Measurements from ENCODE around the gene SLC25A4. TPM values are rescaled to one million over a fixed set of nuclear protein-coding genes. Genes with fewer than 3 reads are reported as not detected.

The SLC25A4 gene
- polyA plus RNA-seq, 3 donors = 0.07 TPM; not detected in 2

DNA sequence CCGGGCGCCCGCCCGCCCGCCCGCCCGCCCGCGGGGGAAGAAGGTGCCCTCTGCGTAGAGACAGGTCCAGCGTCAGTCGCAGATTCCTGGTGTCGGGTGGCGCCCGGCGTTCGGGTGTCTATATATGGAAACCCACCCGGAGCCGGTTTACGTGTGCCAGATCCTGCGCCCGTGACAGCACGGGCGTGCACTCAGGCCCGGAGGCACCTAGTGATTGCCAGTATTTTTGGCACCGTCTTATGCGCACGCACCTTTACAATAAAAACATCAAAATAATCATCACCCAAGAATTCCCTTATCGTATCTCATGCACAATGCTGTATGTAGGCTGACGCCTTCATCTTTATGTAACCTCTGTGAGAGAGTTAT is 519 bp downstream of the SLC25A4 start:
- H3K27me3 Mint-ChIP-seq (ENCODE audit: low read depth in 3 of 3) = peaks cover 58 to 74% (median 65%) of the 10 kb centered on the region in 3 donors
- no peak for TF ChIP-seq CTCF (IDR thresholded peaks at IDR 0.05)

DNA sequence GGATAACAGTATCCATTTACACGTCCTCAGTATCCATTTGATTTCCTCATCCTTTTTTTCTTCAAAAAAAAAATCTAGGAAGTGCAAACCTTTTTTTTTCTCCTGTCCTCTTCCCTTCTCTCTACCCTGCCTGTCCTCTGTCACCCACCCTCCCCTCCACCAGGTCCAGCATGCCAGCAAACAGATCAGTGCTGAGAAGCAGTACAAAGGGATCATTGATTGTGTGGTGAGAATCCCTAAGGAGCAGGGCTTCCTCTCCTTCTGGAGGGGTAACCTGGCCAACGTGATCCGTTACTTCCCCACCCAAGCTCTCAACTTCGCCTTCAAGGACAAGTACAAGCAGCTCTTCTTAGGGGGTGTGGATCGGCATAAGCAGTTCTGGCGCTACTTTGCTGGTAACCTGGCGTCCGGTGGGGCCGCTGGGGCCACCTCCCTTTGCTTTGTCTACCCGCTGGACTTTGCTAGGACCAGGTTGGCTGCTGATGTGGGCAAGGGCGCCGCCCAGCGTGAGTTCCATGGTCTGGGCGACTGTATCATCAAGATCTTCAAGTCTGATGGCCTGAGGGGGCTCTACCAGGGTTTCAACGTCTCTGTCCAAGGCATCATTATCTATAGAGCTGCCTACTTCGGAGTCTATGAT is 1.7 kb downstream of the SLC25A4 start:
- H3K4me1 ChIP-seq (ENCODE audit: control insufficient read depth in 1 of 2, insufficient read depth in 2 of 2, low read length in 2 of 2) = peaks cover 4 to 9% of the 10 kb centered on the region in 2 donors
- DNase-seq = no peak
- no peak overlapping the region for H3K27ac ChIP-seq (ENCODE audit: low read depth in 1 of 2, low read length in 2 of 2)
- no peak for TF ChIP-seq CTCF (IDR thresholded peaks at IDR 0.05)
- Mint-ChIP-seq H3K4me3 (peak overlapping the region in 1 of 2 donors; percentile 87), H3K27me3 (ENCODE audit: low read depth in 3 of 3) (peaks cover 52 to 63% (median 54%) of the 10 kb centered on the region in 3 donors), H3K9me3 (peaks cover 0 to 16% (median 1%) of the 10 kb centered on the region in 7 donors), H3K4me1 (peaks cover 13% of the 10 kb centered on the region), H3K27ac (no peak overlapping the region), H3K36me3 (no peaks in the 10 kb centered on the region)
- no peaks in the 10 kb centered on the region for H3K79me2 ChIP-seq (ENCODE audit: insufficient read depth, low read length)
- H4K20me1 ChIP-seq (ENCODE audit: insufficient read depth, low read length) = no peaks in the 10 kb centered on the region
- H3K9me3 ChIP-seq (replicated peaks in 1 of 2; ENCODE audit: control insufficient read depth in 1 of 2, insufficient read depth in 1 of 2, low read length in 2 of 2) = peaks cover 0 to 19% of the 10 kb centered on the region in 2 donors
- H2AFZ ChIP-seq (ENCODE audit: insufficient read depth, low read depth, low read length, poor library complexity, severe bottlenecking) = no peak overlapping the region
- peaks cover 39 to 57% of the 10 kb centered on the region in 2 donors for H3K27me3 ChIP-seq (ENCODE audit: control insufficient read depth in 2 of 2, insufficient read depth in 2 of 2, low read length in 2 of 2)
- no peaks in the 10 kb centered on the region for H3K36me3 ChIP-seq (replicated peaks in 1 of 2; ENCODE audit: control insufficient read depth in 1 of 2, insufficient read depth in 2 of 2, low read length in 2 of 2)
- WGBS (ENCODE audit: insufficient coverage) = 95% methylated on average over 12 of the region's 16 CpGs
- no peak overlapping the region for H3K4me3 ChIP-seq (replicated peaks in 1 of 3; ENCODE audit: low read depth in 2 of 3, low read length in 3 of 3)
- intact Hi-C loops (cut with micrococcal nuclease) = no loop called here
- H3K4me2 ChIP-seq (replicated peaks; ENCODE audit: extremely low read depth, low read length, poor library complexity, severe bottlenecking) = no peak overlapping the region
- no peak overlapping the region for H3K9ac ChIP-seq (ENCODE audit: insufficient read depth, low read length, poor library complexity, severe bottlenecking)

More for the DNA sequence above, 519 bp downstream of the SLC25A4 start:
- Histone ChIP-seq H3K4me3 (replicated peaks in 1 of 3; ENCODE audit: low read depth in 2 of 3, low read length in 3 of 3) (no peak overlapping the region), H3K27ac (ENCODE audit: low read depth in 1 of 2, low read length in 2 of 2) (no peak overlapping the region), H3K36me3 (replicated peaks in 1 of 2; ENCODE audit: control insufficient read depth in 1 of 2, insufficient read depth in 2 of 2, low read length in 2 of 2) (no peaks in the 10 kb centered on the region), H3K79me2 (ENCODE audit: insufficient read depth, low read length) (no peaks in the 10 kb centered on the region), H3K9ac (ENCODE audit: insufficient read depth, low read length, poor library complexity, severe bottlenecking) (no peak overlapping the region), H3K4me1 (ENCODE audit: control insufficient read depth in 1 of 2, insufficient read depth in 2 of 2, low read length in 2 of 2) (peaks cover 4 to 9% of the 10 kb centered on the region in 2 donors), H3K4me2 (replicated peaks; ENCODE audit: extremely low read depth, low read length, poor library complexity, severe bottlenecking) (peak overlapping the region; percentile 77), H4K20me1 (ENCODE audit: insufficient read depth, low read length) (no peaks in the 10 kb centered on the region), H3K27me3 (ENCODE audit: control insufficient read depth in 2 of 2, insufficient read depth in 2 of 2, low read length in 2 of 2) (peaks cover 45 to 69% of the 10 kb centered on the region in 2 donors), H2AFZ (ENCODE audit: insufficient read depth, low read depth, low read length, poor library complexity, severe bottlenecking) (no peak overlapping the region), H3K9me3 (replicated peaks in 1 of 2; ENCODE audit: control insufficient read depth in 1 of 2, insufficient read depth in 1 of 2, low read length in 2 of 2) (peaks cover 0 to 19% of the 10 kb centered on the region in 2 donors)
- peaks cover 13% of the 10 kb centered on the region for H3K4me1 Mint-ChIP-seq
- peaks cover 0 to 16% (median 1%) of the 10 kb centered on the region in 7 donors for H3K9me3 Mint-ChIP-seq
- H3K27ac Mint-ChIP-seq = no peak overlapping the region
- intact Hi-C loops (cut with micrococcal nuclease) = no loop called here
- 0% methylated on average over 25 of the region's 30 CpGs for WGBS (ENCODE audit: insufficient coverage)
- no peak for DNase-seq
- H3K36me3 Mint-ChIP-seq = no peaks in the 10 kb centered on the region
- peak overlapping the region in 1 of 2 donors; percentile 87 for H3K4me3 Mint-ChIP-seq
